HepG2 (cell line): Measurements from ENCODE around the gene SGSH.

ENCODE experiments used
- ARNT2 ChIP-seq: sonication (generic); formaldehyde crosslinking; IDR thresholded peaks from 2 replicates; pipeline ENCODE4 v1.8.0; 2022; ENCODE audit warnings: mild to moderate bottlenecking, low read depth, missing genetic modification reagents, moderate library complexity
- BHLHE40 ChIP-seq: IDR thresholded peaks from 2 replicates; pipeline ENCODE4 v1.6.1; 2011; ENCODE audit warnings: low read length, improper control_type of control experiment
- CENPX ChIP-seq: sonication (generic); formaldehyde crosslinking; IDR thresholded peaks from 2 replicates; pipeline ENCODE4 v1.9.0; 2021; ENCODE audit warnings: mild to moderate bottlenecking, missing genetic modification reagents, moderate library complexity
- CTCF ChIP-seq: sonication (generic); formaldehyde crosslinking; IDR thresholded peaks from 2 replicates; pipeline ENCODE4 v1.5.0; 2020; ENCODE audit warnings: mild to moderate bottlenecking, missing genetic modification reagents, moderate library complexity
- ETS1 ChIP-seq: sonication (generic); formaldehyde crosslinking; IDR thresholded peaks from 2 replicates; pipeline ENCODE4 v1.4.0; 2020; ENCODE audit warnings: missing genetic modification reagents
- IKZF1 ChIP-seq: fragments of 450-650 bp; IDR thresholded peaks from 2 replicates; pipeline ENCODE4 v1.7.1; 2016
- KAT2B ChIP-seq: fragments of 150-350 bp; IDR thresholded peaks from 2 replicates; pipeline ENCODE4 v1.6.1; 2014; ENCODE audit warnings: low read depth, low read length, borderline replicate concordance
- MAX ChIP-seq: IDR thresholded peaks from 2 replicates; pipeline ENCODE4 v1.6.1; 2012; ENCODE audit warnings: inconsistent platforms
- MXI1 ChIP-seq: IDR thresholded peaks from 3 replicates; pipeline ENCODE4 v1.6.1; 2012; ENCODE audit warnings: low read depth, low read length, inconsistent platforms, borderline replicate concordance
- POLR2A ChIP-seq, 2 experiments: IDR thresholded peaks; 2 replicates each; pipeline ENCODE4 v1.6.1; 2011; ENCODE audit warnings: low read depth in 2 of 2, low read length in 2 of 2, mild to moderate bottlenecking in 1 of 2, moderate library complexity in 1 of 2; ENCODE audit not compliant: insufficient read depth in 1 of 2
- REST ChIP-seq, 2 experiments: IDR thresholded peaks; 2 replicates each; pipeline ENCODE4 v1.6.1; 2011 to 2012; ENCODE audit warnings: low read length in 2 of 2, borderline replicate concordance in 1 of 2, low read depth in 1 of 2, mild to moderate bottlenecking in 1 of 2, moderate library complexity in 1 of 2
- ZNF274 ChIP-seq: sonication (generic); formaldehyde crosslinking; IDR thresholded peaks from 2 replicates; pipeline ENCODE4 v1.5.1; 2020; ENCODE audit warnings: mild to moderate bottlenecking, missing genetic modification reagents
- ZNF552 ChIP-seq: sonication (generic); formaldehyde crosslinking; IDR thresholded peaks from 2 replicates; pipeline ENCODE4 v1.9.0; 2022; ENCODE audit warnings: missing genetic modification reagents, mild to moderate bottlenecking, borderline replicate concordance
- ZNF567 ChIP-seq: sonication (generic); formaldehyde crosslinking; IDR thresholded peaks from 2 replicates; pipeline ENCODE4 v1.8.1; 2023; ENCODE audit warnings: mild to moderate bottlenecking, missing genetic modification reagents, borderline replicate concordance

- no peak for TF ChIP-seq ARNT2
- no peak for TF ChIP-seq CENPX (CRISPR knock-in tag)
- no peak for TF ChIP-seq MAX
- TF ChIP-seq BHLHE40: no peak
- TF ChIP-seq KAT2B: no peak
- TF ChIP-seq ZNF567: no peak
- no peak for TF ChIP-seq CTCF (CRISPR knock-in tag)
- no peak for TF ChIP-seq ETS1 (CRISPR knock-in tag)
- TF ChIP-seq REST (IDR thresholded peaks at IDR 0.05; ENCODE audit: borderline replicate concordance in 1 of 2, low read depth in 1 of 2, low read length in 2 of 2): no peak
- TF ChIP-seq POLR2A (IDR thresholded peaks at IDR 0.05; ENCODE audit: insufficient read depth in 1 of 2, low read depth in 2 of 2, low read length in 2 of 2): no peak
- TF ChIP-seq ZNF552 (CRISPR knock-in tag): no peak
- TF ChIP-seq ZNF274: no peak
- no peak for TF ChIP-seq IKZF1
- no peak for TF ChIP-seq MXI1
Observed at GRCh38 chr17:80173126-80173525, 47.0 kb downstream of the SGSH start.
